LoVo (cell line): ENCODE results near the gene POU5F2.

Source experiments
- DNase-seq: peaks from one replicate; pipeline ENCODE4 v3.0.0-alpha.2; 2016; ENCODE audit warnings: low spot score

The POU5F2 gene

GRCh38 chr5:93741136-93741811 lies at the start of gene POU5F2:
TSS of gene POU5F2 (minus strand) at chr5:93741600. CDS start at chr5:93741563, 37 bp downstream.
- no peak for DNase-seq

GRCh38 chr5:93790401-93790800 lies 49.0 kb upstream of the POU5F2 start:
- no peak for DNase-seq

DNA sequence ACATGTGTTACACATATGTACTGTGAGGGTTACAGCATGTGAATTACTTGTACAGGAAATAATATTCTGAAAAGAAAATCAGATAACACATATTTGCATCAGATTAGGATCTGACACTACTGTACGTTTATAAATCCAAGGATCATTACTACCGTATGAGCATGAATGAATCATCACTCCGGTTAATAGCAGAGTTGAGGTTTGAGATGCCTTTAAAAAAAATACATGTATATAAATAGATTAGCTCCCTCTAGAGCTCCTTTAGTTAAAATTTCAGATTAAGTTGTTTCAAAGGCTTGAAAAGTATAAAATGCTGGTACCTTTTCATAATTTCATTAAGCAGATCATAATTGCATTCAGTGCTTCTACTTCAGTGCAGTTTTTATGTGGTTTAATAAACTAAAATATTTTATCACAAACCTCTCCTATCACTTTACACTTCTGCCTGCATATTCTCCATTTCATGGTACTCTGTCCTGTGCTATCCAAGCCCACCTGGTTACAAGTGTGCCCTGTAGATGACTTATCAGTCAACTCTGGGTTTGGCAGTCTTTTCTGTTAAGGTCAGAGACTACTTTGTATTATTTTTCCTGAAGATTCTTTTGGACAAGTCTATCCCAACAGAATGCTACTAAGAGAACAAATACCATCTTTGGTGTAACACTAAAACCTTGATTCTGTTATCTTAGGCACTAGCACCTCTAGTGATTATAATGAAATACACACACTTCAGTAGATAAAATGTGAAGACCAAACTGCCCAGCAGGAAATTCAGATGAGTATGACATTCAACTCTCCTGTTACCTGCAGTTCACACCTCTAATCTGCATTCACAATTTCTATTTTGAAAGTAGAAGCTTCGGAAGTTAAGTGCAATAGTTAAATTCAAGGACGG lies 48.0 kb upstream of the POU5F2 start:
- peak; percentile 15 for DNase-seq

DNA sequence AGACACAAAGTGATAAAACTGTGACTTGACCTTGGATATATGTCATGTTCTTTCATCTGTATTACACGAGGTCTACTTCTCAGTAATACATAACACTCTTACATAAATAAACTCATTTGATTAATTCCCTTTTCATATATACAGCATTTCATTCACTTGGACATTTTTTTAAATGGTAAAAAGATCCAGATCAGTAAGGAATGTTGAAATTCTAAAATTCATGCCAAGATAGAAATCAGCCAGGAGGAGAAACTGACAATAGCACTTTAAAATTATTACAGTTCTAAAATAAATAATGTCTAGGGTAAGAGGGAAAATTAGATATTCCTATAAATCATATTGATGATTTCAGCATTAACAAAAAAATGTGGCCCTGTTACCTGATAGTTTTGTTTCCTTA lies 46.2 kb upstream of the POU5F2 start:
- no peak for DNase-seq

GRCh38 chr5:93785475-93785874 lies 44.1 kb upstream of the POU5F2 start:
- DNase-seq = no peak

DNA sequence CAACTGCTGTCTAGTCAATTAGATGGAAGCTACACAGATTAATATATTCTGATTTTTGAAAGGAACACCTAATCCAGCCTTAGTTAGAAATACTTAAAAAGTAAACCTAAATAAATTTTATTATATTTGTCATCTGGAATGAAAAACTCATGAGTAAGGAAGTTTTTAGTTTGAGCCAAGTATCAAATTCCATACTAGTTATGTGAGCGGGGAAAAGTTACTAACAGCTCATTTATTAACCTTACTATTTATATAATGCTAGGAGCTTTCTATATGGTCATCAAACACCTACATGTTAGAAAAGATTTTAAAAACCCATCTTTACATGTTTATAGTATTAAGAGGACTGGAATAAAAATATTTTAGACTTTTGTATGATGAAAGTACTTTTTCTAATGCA lies 41.6 kb upstream of the POU5F2 start:
- no peak for DNase-seq

- DNase-seq = no peak
Measured at GRCh38 chr5:93777620-93778019, 36.2 kb upstream of the POU5F2 start.

- DNase-seq = no peak
Measured at GRCh38 chr5:93756372-93756771, 15.0 kb upstream of the POU5F2 start.

GRCh38 chr5:93755716-93756115 lies 14.3 kb upstream of the POU5F2 start:
- DNase-seq = no peak

- no peak for DNase-seq
Measured at GRCh38 chr5:93748875-93749397, 7.5 kb upstream of the POU5F2 start.

DNA sequence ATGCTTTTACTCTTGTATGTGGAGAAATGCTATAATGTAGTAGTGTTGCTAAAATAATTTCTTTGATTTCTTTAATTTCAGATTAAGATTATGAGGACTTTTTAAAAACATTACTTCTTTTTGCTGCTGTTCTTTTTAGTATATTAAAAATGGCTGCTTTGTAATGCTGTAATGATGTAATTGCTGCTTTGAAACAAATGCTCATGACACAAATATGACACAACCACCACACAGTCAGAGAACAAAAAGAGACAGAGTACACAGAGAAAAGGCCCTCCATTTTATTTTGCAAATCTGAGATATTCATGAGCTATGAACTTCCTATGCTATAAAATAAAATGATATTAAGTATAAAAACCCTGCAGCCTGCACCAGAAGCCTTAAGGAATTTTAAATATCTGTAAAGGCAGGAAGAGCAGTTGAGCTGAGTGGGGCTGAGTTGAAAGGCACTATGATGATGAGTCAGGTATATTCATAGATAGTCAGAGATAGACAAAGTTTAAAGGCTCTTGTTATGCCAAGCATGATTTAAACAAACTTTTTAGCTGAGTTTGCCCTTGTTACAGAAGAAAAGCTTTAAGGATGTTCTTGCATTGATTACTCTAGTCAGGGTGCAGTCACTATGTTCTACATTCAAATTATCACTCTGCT lies 5.1 kb upstream of the POU5F2 start:
- no peak for DNase-seq

GRCh38 chr5:93736284-93736683 lies 5.1 kb downstream of the POU5F2 start:
- no peak for DNase-seq

GRCh38 chr5:93735378-93735777 lies 6.0 kb downstream of the POU5F2 start:
- no peak for DNase-seq

DNA sequence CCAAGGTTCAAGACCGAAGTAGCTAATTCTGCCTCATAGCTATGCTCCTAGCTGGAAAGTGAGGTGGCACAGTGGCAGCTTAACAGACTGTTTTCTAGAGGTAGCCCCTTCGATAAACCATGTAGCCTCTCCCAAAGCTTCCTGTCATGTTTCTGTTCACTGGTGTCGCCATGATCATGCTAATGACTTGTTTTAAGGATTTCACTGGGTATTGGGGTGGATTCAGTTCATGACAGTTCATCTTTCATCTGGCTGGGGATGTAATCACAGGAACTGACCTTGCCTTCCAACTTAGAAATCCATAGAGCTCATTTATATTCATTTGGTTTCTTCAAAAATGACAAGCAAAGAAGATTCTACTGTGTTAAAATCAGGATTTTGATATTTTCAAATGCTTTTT lies 9.4 kb downstream of the POU5F2 start:
- DNase-seq = no peak

DNA sequence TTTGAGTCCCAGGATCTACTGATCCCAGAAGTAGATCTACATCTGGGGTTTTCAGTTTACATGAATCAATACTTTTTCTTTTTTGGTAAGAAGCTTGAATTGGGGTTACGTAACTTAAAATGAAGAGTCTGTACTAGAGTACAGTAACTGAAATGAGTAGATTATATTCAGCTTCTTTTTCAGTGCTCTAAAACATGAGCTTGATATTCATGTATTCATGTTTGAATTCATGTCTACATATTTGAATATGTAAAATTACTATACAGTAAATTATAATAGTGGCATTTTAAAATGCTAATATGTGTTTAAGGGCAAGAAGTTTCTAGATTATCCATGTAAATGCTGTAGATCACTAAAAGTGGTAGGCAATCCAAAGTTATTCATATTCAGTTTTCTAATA lies 14.8 kb downstream of the POU5F2 start:
- DNase-seq = no peak

DNA sequence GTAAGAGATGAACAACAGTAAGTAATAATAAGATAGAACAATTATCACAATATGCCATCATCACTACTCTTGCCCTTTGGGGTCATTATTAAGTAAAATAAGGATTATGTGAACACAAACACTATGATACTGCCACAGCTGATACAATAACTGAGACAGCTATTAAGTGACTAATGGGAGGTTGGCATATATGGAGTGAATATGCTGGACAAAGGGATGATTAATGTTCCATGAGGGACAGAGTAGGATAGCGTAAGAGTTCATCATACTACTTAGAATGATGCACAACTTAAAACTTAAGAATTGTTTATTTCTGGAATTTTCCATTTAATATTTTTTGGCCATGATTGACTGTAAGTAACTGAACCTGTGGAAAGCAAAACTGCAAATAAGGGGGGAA lies 16.6 kb downstream of the POU5F2 start:
- DNase-seq = no peak

DNA sequence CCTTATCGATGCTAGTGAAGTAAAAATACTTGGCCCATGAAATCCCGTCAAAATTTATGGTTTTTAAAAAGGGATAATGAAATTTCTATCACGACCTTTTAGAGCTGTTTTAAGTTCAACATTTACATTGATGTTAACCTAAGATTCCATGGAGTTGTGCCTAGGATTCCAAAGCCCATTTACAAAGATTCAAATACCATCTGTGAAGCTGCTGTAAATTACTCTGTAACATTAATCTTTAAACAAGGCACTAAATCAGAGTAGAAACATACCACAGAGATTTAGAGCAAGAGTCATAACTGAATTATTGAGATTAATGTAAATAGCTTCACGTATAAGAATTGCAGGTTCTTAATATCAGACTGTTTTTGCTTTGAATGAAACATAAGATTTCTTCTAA lies 17.7 kb downstream of the POU5F2 start:
- DNase-seq = no peak

DNA sequence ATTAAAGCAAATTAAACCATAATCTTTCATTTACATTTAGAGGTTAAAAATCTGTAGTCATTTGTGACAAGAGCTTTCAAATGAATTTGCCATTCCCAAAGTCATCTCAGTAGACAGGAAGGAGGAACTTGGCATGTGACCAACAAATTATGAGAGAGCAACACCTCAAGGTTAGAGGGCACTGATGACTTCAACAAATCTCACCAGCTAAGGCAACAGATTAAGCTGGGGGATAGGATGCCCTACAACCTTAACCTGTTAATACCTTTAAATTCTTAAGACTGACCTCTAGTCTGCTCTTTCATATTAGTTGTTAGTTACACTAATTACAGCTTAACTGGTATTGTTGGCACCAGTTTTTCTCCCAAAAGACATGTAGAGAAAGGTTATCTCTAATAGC lies 18.4 kb downstream of the POU5F2 start:
- peak; percentile 34 for DNase-seq

DNA sequence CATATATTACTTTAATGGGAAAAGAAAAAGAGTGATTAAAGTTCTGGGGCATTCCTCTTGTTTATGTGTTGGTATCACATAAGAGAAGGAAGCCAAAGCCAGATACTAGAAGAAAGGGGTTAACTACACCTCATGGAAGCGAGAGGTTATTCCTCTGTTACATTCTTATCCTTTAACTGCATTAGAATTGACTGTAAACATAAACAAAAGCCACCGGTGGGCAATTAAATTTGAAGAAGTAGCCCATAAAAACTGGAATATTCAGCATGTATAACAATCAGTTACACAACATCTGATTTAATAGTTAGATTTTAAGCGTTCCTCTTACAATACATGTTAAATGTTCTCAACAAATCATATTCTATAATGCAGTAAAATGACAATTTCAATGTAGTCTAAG lies 18.8 kb downstream of the POU5F2 start:
- DNase-seq = no peak

GRCh38 chr5:93721511-93721910 lies 19.9 kb downstream of the POU5F2 start:
- peak; percentile 6 for DNase-seq

DNA sequence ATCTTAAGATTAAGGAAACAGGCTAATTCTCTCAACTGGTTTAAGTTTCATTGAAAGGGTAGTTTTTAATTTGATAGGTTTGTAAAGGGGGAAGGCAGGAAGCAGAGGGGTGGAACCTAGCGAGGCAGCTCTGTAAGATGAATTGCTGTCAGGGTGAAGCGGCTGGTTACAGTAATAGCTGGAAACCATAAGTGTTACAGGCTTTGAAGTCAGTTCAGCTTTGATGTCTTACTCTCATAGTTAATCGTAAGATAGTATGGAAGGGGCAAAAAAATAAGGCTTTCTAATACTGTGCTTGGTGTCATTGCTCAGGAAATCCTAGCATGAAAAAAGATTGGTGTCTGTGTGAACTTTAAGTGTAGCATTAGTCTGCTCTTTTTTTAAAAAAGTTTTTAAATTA lies 20.3 kb downstream of the POU5F2 start:
- DNase-seq = no peak

DNA sequence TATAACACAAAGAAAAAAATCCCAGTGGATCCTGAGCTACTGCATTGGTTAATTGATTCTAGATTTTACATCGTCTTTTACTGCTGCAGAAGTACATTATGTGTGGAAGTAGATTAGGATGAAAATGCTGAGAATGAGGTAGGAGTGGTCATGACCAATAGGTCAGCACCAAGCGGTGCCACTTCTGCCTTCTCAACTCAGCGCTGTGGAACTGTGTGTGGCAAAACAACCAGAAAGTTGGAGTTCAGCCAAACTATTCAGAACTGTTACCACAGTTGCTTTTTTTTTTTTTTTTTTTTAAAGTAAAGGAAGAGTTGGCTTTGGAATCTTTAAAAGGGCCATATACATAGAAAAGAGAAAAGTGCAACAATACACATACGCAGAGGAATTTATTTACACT lies 24.2 kb downstream of the POU5F2 start:
- DNase-seq = peak; percentile 42

- DNase-seq = no peak
Measured at GRCh38 chr5:93716453-93716852, 24.9 kb downstream of the POU5F2 start.
